Measurements from ENCODE around the gene SYNJ1.
"Not testable (repeated sequence)": the region's sequence is repeated elsewhere in the genome, so short reads cannot be mapped to it uniquely, and the experiment has no call there.

SYNJ1 gene

GRCh38 chr21:32618218-32618617 is 109.6 kb downstream of the SYNJ1 start:
- H3K9me3 ChIP-seq (ENCODE audit: control insufficient read depth in 2 of 2, low read length in 2 of 2); H3K9ac ChIP-seq (ENCODE audit: low read depth in 1 of 2, low read length in 2 of 2); H3K27me3 ChIP-seq (ENCODE audit: control insufficient read depth in 2 of 2, insufficient read depth in 2 of 2, low read length in 2 of 2); H3K4me3 ChIP-seq (ENCODE audit: low read length in 2 of 2); H3K27ac ChIP-seq (ENCODE audit: low read depth in 2 of 2, low read length in 2 of 2); H3K36me3 ChIP-seq (ENCODE audit: control insufficient read depth in 2 of 2, insufficient read depth in 2 of 2, low read length in 2 of 2); H3K4me1 ChIP-seq (ENCODE audit: control insufficient read depth in 2 of 2, insufficient read depth in 2 of 2, low read length in 2 of 2): not testable (repeated sequence)

- Histone ChIP-seq H3K4me1 (ENCODE audit: control insufficient read depth in 2 of 2, insufficient read depth in 2 of 2, low read length in 2 of 2) (peaks cover 6% of the 10 kb centered on the region in 2 donors), H3K36me3 (ENCODE audit: control insufficient read depth in 2 of 2, insufficient read depth in 2 of 2, low read length in 2 of 2) (peaks cover 5 to 12% of the 10 kb centered on the region in 2 donors), H3K4me3 (ENCODE audit: low read length in 2 of 2) (peak overlapping the region; percentile 94 to 99), H3K27ac (ENCODE audit: low read depth in 2 of 2, low read length in 2 of 2) (peak overlapping the region in 1 of 2 donors; percentile 94), H3K9me3 (ENCODE audit: control insufficient read depth in 2 of 2, low read length in 2 of 2) (no peaks in the 10 kb centered on the region), H3K27me3 (ENCODE audit: control insufficient read depth in 2 of 2, insufficient read depth in 2 of 2, low read length in 2 of 2) (no peaks in the 10 kb centered on the region), H3K9ac (ENCODE audit: low read depth in 1 of 2, low read length in 2 of 2) (no peak overlapping the region)
Measured at GRCh38 chr21:32613436-32614043, 114.3 kb downstream of the SYNJ1 start.

GRCh38 chr21:32612999-32613337 is 114.8 kb downstream of the SYNJ1 start:
- H3K9ac ChIP-seq (ENCODE audit: low read depth in 1 of 2, low read length in 2 of 2): peak overlapping the region; percentile 67 to 84
- H3K4me1 ChIP-seq (ENCODE audit: control insufficient read depth in 2 of 2, insufficient read depth in 2 of 2, low read length in 2 of 2): peaks cover 6% of the 10 kb centered on the region in 2 donors
- peaks cover 5 to 14% of the 10 kb centered on the region in 2 donors for H3K36me3 ChIP-seq (ENCODE audit: control insufficient read depth in 2 of 2, insufficient read depth in 2 of 2, low read length in 2 of 2)
- no peaks in the 10 kb centered on the region for H3K9me3 ChIP-seq (ENCODE audit: control insufficient read depth in 2 of 2, low read length in 2 of 2)
- peak overlapping the region; percentile 94 to 99 for H3K4me3 ChIP-seq (ENCODE audit: low read length in 2 of 2)
- H3K27ac ChIP-seq (ENCODE audit: low read depth in 2 of 2, low read length in 2 of 2): peak overlapping the region; percentile 88 to 94
- no peaks in the 10 kb centered on the region for H3K27me3 ChIP-seq (ENCODE audit: control insufficient read depth in 2 of 2, insufficient read depth in 2 of 2, low read length in 2 of 2)

GRCh38 chr21:32612075-32612998 is 115.5 kb downstream of the SYNJ1 start, which contains the start of gene CFAP298:
Gene CFAP298 (minus strand): TSS chr21:32612377. CDS start chr21:32612243, 134 bp downstream.
- H3K9me3 ChIP-seq (ENCODE audit: control insufficient read depth in 2 of 2, low read length in 2 of 2): no peaks in the 10 kb centered on the region
- peak within 1 kb of the TSS; percentile 67 to 84 for H3K9ac ChIP-seq (ENCODE audit: low read depth in 1 of 2, low read length in 2 of 2)
- H3K27ac ChIP-seq (ENCODE audit: low read depth in 2 of 2, low read length in 2 of 2): peak within 1 kb of the TSS; percentile 88 to 94
- no peaks in the 10 kb centered on the region for H3K27me3 ChIP-seq (ENCODE audit: control insufficient read depth in 2 of 2, insufficient read depth in 2 of 2, low read length in 2 of 2)
- H3K36me3 ChIP-seq (ENCODE audit: control insufficient read depth in 2 of 2, insufficient read depth in 2 of 2, low read length in 2 of 2): peaks cover 8 to 19% of the 10 kb centered on the region in 2 donors
- peaks cover 6% of the 10 kb centered on the region in 2 donors for H3K4me1 ChIP-seq (ENCODE audit: control insufficient read depth in 2 of 2, insufficient read depth in 2 of 2, low read length in 2 of 2)
- peak within 1 kb of the TSS; percentile 94 to 99 for H3K4me3 ChIP-seq (ENCODE audit: low read length in 2 of 2)

GRCh38 chr21:32611471-32611997 is 116.3 kb downstream of the SYNJ1 start:
- H3K9me3 ChIP-seq (ENCODE audit: control insufficient read depth in 2 of 2, low read length in 2 of 2): no peaks in the 10 kb centered on the region
- H3K4me3 ChIP-seq (ENCODE audit: low read length in 2 of 2): peak overlapping the region; percentile 94 to 99
- H3K27ac ChIP-seq (ENCODE audit: low read depth in 2 of 2, low read length in 2 of 2): peak overlapping the region; percentile 88 to 94
- H3K36me3 ChIP-seq (ENCODE audit: control insufficient read depth in 2 of 2, insufficient read depth in 2 of 2, low read length in 2 of 2): peaks cover 12 to 20% of the 10 kb centered on the region in 2 donors
- no peaks in the 10 kb centered on the region for H3K27me3 ChIP-seq (ENCODE audit: control insufficient read depth in 2 of 2, insufficient read depth in 2 of 2, low read length in 2 of 2)
- peak overlapping the region; percentile 67 to 84 for H3K9ac ChIP-seq (ENCODE audit: low read depth in 1 of 2, low read length in 2 of 2)
- peaks cover 6% of the 10 kb centered on the region in 2 donors for H3K4me1 ChIP-seq (ENCODE audit: control insufficient read depth in 2 of 2, insufficient read depth in 2 of 2, low read length in 2 of 2)

- H3K36me3 ChIP-seq (ENCODE audit: control insufficient read depth in 2 of 2, insufficient read depth in 2 of 2, low read length in 2 of 2): peaks cover 16 to 25% of the 10 kb centered on the region in 2 donors
- peak overlapping the region in 1 of 2 donors; percentile 26 for H3K4me3 ChIP-seq (ENCODE audit: low read length in 2 of 2)
- H3K27ac ChIP-seq (ENCODE audit: low read depth in 2 of 2, low read length in 2 of 2); H3K9ac ChIP-seq (ENCODE audit: low read depth in 1 of 2, low read length in 2 of 2); H3K27me3 ChIP-seq (ENCODE audit: control insufficient read depth in 2 of 2, insufficient read depth in 2 of 2, low read length in 2 of 2); H3K4me1 ChIP-seq (ENCODE audit: control insufficient read depth in 2 of 2, insufficient read depth in 2 of 2, low read length in 2 of 2); H3K9me3 ChIP-seq (ENCODE audit: control insufficient read depth in 2 of 2, low read length in 2 of 2): not testable (repeated sequence)
Measured at GRCh38 chr21:32610940-32611339, 116.9 kb downstream of the SYNJ1 start.

- H3K4me1 ChIP-seq (ENCODE audit: control insufficient read depth in 2 of 2, insufficient read depth in 2 of 2, low read length in 2 of 2): peaks cover 6% of the 10 kb centered on the region in 2 donors
- peaks cover 37 to 45% of the 10 kb centered on the region in 2 donors for H3K36me3 ChIP-seq (ENCODE audit: control insufficient read depth in 2 of 2, insufficient read depth in 2 of 2, low read length in 2 of 2)
- H3K4me3 ChIP-seq (ENCODE audit: low read length in 2 of 2): no peak overlapping the region
- H3K9me3 ChIP-seq (ENCODE audit: control insufficient read depth in 2 of 2, low read length in 2 of 2): no peaks in the 10 kb centered on the region
- no peak overlapping the region for H3K27ac ChIP-seq (ENCODE audit: low read depth in 2 of 2, low read length in 2 of 2)
- H3K9ac ChIP-seq (ENCODE audit: low read depth in 1 of 2, low read length in 2 of 2): no peak overlapping the region
- H3K27me3 ChIP-seq (ENCODE audit: control insufficient read depth in 2 of 2, insufficient read depth in 2 of 2, low read length in 2 of 2): no peaks in the 10 kb centered on the region
Measured at GRCh38 chr21:32608851-32609250, 119.0 kb downstream of the SYNJ1 start.

GRCh38 chr21:32605469-32605868 is 122.3 kb downstream of the SYNJ1 start:
- Histone ChIP-seq H3K27ac (ENCODE audit: low read depth in 2 of 2, low read length in 2 of 2) (no peak overlapping the region), H3K36me3 (ENCODE audit: control insufficient read depth in 2 of 2, insufficient read depth in 2 of 2, low read length in 2 of 2) (peaks cover 57 to 66% of the 10 kb centered on the region in 2 donors), H3K4me3 (ENCODE audit: low read length in 2 of 2) (no peak overlapping the region), H3K4me1 (ENCODE audit: control insufficient read depth in 2 of 2, insufficient read depth in 2 of 2, low read length in 2 of 2) (no peaks in the 10 kb centered on the region), H3K9ac (ENCODE audit: low read depth in 1 of 2, low read length in 2 of 2) (no peak overlapping the region), H3K9me3 (ENCODE audit: control insufficient read depth in 2 of 2, low read length in 2 of 2) (no peaks in the 10 kb centered on the region), H3K27me3 (ENCODE audit: control insufficient read depth in 2 of 2, insufficient read depth in 2 of 2, low read length in 2 of 2) (no peaks in the 10 kb centered on the region)

GRCh38 chr21:32604464-32604863 is 123.3 kb downstream of the SYNJ1 start:
- no peak overlapping the region for H3K27ac ChIP-seq (ENCODE audit: low read depth in 2 of 2, low read length in 2 of 2)
- H3K27me3 ChIP-seq (ENCODE audit: control insufficient read depth in 2 of 2, insufficient read depth in 2 of 2, low read length in 2 of 2): no peaks in the 10 kb centered on the region
- H3K9ac ChIP-seq (ENCODE audit: low read depth in 1 of 2, low read length in 2 of 2): no peak overlapping the region
- no peaks in the 10 kb centered on the region for H3K9me3 ChIP-seq (ENCODE audit: control insufficient read depth in 2 of 2, low read length in 2 of 2)
- no peaks in the 10 kb centered on the region for H3K4me1 ChIP-seq (ENCODE audit: control insufficient read depth in 2 of 2, insufficient read depth in 2 of 2, low read length in 2 of 2)
- peaks cover 62 to 67% of the 10 kb centered on the region in 2 donors for H3K36me3 ChIP-seq (ENCODE audit: control insufficient read depth in 2 of 2, insufficient read depth in 2 of 2, low read length in 2 of 2)
- no peak overlapping the region for H3K4me3 ChIP-seq (ENCODE audit: low read length in 2 of 2)

- H3K27me3 ChIP-seq (ENCODE audit: control insufficient read depth in 2 of 2, insufficient read depth in 2 of 2, low read length in 2 of 2): no peaks in the 10 kb centered on the region
- H3K36me3 ChIP-seq (ENCODE audit: control insufficient read depth in 2 of 2, insufficient read depth in 2 of 2, low read length in 2 of 2): peaks cover 63 to 65% of the 10 kb centered on the region in 2 donors
- no peak overlapping the region for H3K9ac ChIP-seq (ENCODE audit: low read depth in 1 of 2, low read length in 2 of 2)
- no peaks in the 10 kb centered on the region for H3K4me1 ChIP-seq (ENCODE audit: control insufficient read depth in 2 of 2, insufficient read depth in 2 of 2, low read length in 2 of 2)
- H3K9me3 ChIP-seq (ENCODE audit: control insufficient read depth in 2 of 2, low read length in 2 of 2): no peaks in the 10 kb centered on the region
- no peak overlapping the region for H3K4me3 ChIP-seq (ENCODE audit: low read length in 2 of 2)
- no peak overlapping the region for H3K27ac ChIP-seq (ENCODE audit: low read depth in 2 of 2, low read length in 2 of 2)
Measured at GRCh38 chr21:32603131-32603530, 124.7 kb downstream of the SYNJ1 start.
